Measurements from ENCODE around the gene GSTO1.

The GSTO1 gene

GRCh38 chr10:104260775-104261115 lies 6.1 kb downstream of the GSTO1 start (continued):
- TF ChIP-seq ZBTB49 (tag by site-specific recombination; IDR thresholded peaks at IDR 0.05; ENCODE audit: low read depth), result no peak
- no peak for TF ChIP-seq ZNF621 (tag by site-specific recombination; IDR thresholded peaks at IDR 0.05)
- no peak for TF ChIP-seq ZNF501 (tag by site-specific recombination; IDR thresholded peaks at IDR 0.05)
- TF ChIP-seq ZNF433 (tag by site-specific recombination; IDR thresholded peaks at IDR 0.05; ENCODE audit: low read depth), result no peak
- no peak for TF ChIP-seq ZNF350 (tag by site-specific recombination; IDR thresholded peaks at IDR 0.05)
- peak; percentile 67 for TF ChIP-seq PRDM1 (tag by site-specific recombination; IDR thresholded peaks at IDR 0.05)
- no peak for TF ChIP-seq ZNF112 (tag by site-specific recombination; IDR thresholded peaks at IDR 0.05)
- no peak for TF ChIP-seq ZNF174 (tag by site-specific recombination; IDR thresholded peaks at IDR 0.05)
- TF ChIP-seq ZNF626 (tag by site-specific recombination; IDR thresholded peaks at IDR 0.05), result no peak
- TF ChIP-seq, protein P1, sequence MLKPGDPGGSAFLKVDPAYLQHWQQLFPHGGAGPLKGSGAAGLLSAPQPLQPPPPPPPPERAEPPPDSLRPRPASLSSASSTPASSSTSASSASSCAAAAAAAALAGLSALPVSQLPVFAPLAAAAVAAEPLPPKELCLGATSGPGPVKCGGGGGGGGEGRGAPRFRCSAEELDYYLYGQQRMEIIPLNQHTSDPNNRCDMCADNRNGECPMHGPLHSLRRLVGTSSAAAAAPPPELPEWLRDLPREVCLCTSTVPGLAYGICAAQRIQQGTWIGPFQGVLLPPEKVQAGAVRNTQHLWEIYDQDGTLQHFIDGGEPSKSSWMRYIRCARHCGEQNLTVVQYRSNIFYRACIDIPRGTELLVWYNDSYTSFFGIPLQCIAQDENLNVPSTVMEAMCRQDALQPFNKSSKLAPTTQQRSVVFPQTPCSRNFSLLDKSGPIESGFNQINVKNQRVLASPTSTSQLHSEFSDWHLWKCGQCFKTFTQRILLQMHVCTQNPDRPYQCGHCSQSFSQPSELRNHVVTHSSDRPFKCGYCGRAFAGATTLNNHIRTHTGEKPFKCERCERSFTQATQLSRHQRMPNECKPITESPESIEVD (tag by site-specific recombination; IDR thresholded peaks at IDR 0.05), result peak; percentile 36; the same call in 1 of the 2 replicates
- TF ChIP-seq ZIC2 (tag by site-specific recombination; IDR thresholded peaks at IDR 0.05), result no peak
- TF ChIP-seq ZNF280C (tag by site-specific recombination; IDR thresholded peaks at IDR 0.05), result no peak
- no peak for TF ChIP-seq SCRT1 (tag by site-specific recombination; IDR thresholded peaks at IDR 0.05; ENCODE audit: borderline replicate concordance)

DNA sequence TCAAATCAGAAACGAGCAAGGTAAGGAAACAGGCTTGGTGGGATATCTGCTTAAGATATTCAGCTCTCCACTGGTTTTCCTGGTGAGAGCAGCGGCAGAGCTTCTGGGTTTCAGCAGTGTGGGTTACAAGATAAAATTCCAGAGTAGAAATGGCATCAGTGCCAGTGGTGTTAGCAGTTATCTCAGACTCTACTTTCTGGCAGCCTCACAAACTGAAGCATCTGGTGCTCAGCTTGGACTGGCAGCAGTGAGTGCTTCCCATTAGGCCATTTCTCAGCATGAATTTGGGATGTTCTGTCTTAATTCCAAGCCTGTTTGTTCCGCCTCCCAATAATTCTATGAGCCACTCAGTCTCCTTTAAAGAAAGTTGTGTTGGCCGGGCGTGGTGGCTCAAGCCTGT lies 7.4 kb downstream of the GSTO1 start:
- Histone ChIP-seq H3K4me3 (ENCODE audit: low read depth, low read length) (no peak overlapping the region), H3K36me3 (ENCODE audit: control insufficient read depth in 2 of 2, insufficient read depth in 1 of 2, low read length in 2 of 2) (peaks cover 74 to 98% of the 10 kb centered on the region in 2 experiments), H3K4me1 (ENCODE audit: control insufficient read depth, insufficient read depth, low read length) (no peaks in the 10 kb centered on the region), H3K27ac (ENCODE audit: extremely low read depth, low read depth, low read length) (no peak overlapping the region), H3K9me3 (ENCODE audit: control insufficient read depth, insufficient read depth, low read depth, low read length) (no peaks in the 10 kb centered on the region)
- ChIA-PET CTCF (interaction anchor here (1.2 to 2.3 kb wide), 2 partner anchors 11 to 14 kb away, joined by 5 read pairs; no protein-coding TSS in a partner anchor), POLR2A (interaction anchor here (3.1 kb wide), 1 partner anchor 7 kb away, joined by 10 read pairs; the partner anchor contains the start of gene GSTO1)
- no peak for TF ChIP-seq ZNF19 (tag by site-specific recombination; IDR thresholded peaks at IDR 0.05; ENCODE audit: low read depth)
- no peak for TF ChIP-seq ZNF112 (tag by site-specific recombination; IDR thresholded peaks at IDR 0.05)
- peak; percentile 36; the same call in 1 of the 2 replicates for TF ChIP-seq ZBTB17 (tag by site-specific recombination; IDR thresholded peaks at IDR 0.05)

- H3K4me3 ChIP-seq (ENCODE audit: low read depth, low read length), result no peak overlapping the region
- H3K36me3 ChIP-seq (ENCODE audit: control insufficient read depth in 2 of 2, insufficient read depth in 1 of 2, low read length in 2 of 2), result peaks cover 55 to 88% of the 10 kb centered on the region in 2 experiments
- no peak overlapping the region for H3K27ac ChIP-seq (ENCODE audit: extremely low read depth, low read depth, low read length)
- ChIA-PET POLR2A (interaction anchor here (3.1 kb wide), 1 partner anchor 10 kb away, joined by 10 read pairs; the partner anchor contains the start of gene GSTO1), CTCF (interaction anchor here (4.7 kb wide), 1 partner anchor 10 kb away, joined by 21 read pairs; no protein-coding TSS in a partner anchor)
- 0 out of 2 replicates have a peak, but pooled peaks cover 2% of the 10 kb centered on the region for H3K4me1 ChIP-seq (ENCODE audit: control insufficient read depth, insufficient read depth, low read length)
- no peaks in the 10 kb centered on the region for H3K9me3 ChIP-seq (ENCODE audit: control insufficient read depth, insufficient read depth, low read depth, low read length)
- TF ChIP-seq ZNF133 (tag by site-specific recombination; IDR thresholded peaks at IDR 0.05) (no peak), ZBTB49 (tag by site-specific recombination; IDR thresholded peaks at IDR 0.05; ENCODE audit: low read depth) (no peak), ZNF558 (tag by site-specific recombination; IDR thresholded peaks at IDR 0.05) (no peak), ZNF157 (tag by site-specific recombination; IDR thresholded peaks at IDR 0.05) (no peak), ZIC2 (tag by site-specific recombination; IDR thresholded peaks at IDR 0.05) (no peak), ZNF596 (tag by site-specific recombination; IDR thresholded peaks at IDR 0.05) (no peak), MEIS1 (CRISPR knock-in tag; IDR thresholded peaks at IDR 0.05; ENCODE audit: borderline replicate concordance) (no peak), ZBTB1 (tag by site-specific recombination; IDR thresholded peaks at IDR 0.05) (no peak), ZNF280D (tag by site-specific recombination; IDR thresholded peaks at IDR 0.05) (no peak)
These were observed 10.1 kb downstream of the GSTO1 start for GRCh38 chr10:104264783-104265182.
